Activated T-cell treated with anti-CD3 and anti-CD28 coated beads, Interleukin-2, amount 50 U/mL, for 72 hours (primary cell): ENCODE measurements around the gene PNLIPRP2. TPM values are rescaled to one million over a fixed set of nuclear protein-coding genes. Genes with fewer than 3 reads are reported as not detected.

Experiments
- ATAC-seq, 2 donors: fragments of 150-1000 bp; cut with Tn5 transposase; replicated peaks in 1 of 2; 2 replicates each; pipeline ENCODE4 v1.10.0; 2021; ENCODE audit warnings: moderate library complexity in 2 of 2, mild to moderate bottlenecking in 1 of 2
- DNase-seq, 2 donors: peaks; one replicate each; pipeline ENCODE4 v3.0.0; 2021 to 2022; ENCODE audit warnings: mixed read lengths in 1 of 2
- H3K27ac Mint-ChIP-seq: one replicate; pipeline ENCODE4 v1.8.0; 2022; ENCODE audit warnings: mild to moderate bottlenecking, moderate library complexity, mixed read lengths
- H3K27me3 Mint-ChIP-seq: one replicate; pipeline ENCODE4 v1.8.0; 2022; ENCODE audit warnings: low read depth, mixed read lengths
- H3K36me3 Mint-ChIP-seq, 2 donors: one replicate each; pipeline ENCODE4 v1.8.0; 2022; ENCODE audit warnings: mixed read lengths in 2 of 2, mild to moderate bottlenecking in 1 of 2; ENCODE audit not compliant: insufficient read depth in 2 of 2
- H3K4me1 Mint-ChIP-seq: one replicate; pipeline ENCODE4 v1.8.0; 2022; ENCODE audit warnings: low read depth, mixed read lengths
- H3K4me3 Mint-ChIP-seq, 2 donors: one replicate each; pipeline ENCODE4 v1.8.0; 2022; ENCODE audit warnings: mild to moderate bottlenecking in 2 of 2, mixed read lengths in 2 of 2, moderate library complexity in 2 of 2
- H3K9me3 Mint-ChIP-seq, 2 donors: one replicate each; pipeline ENCODE4 v1.8.0; 2022; ENCODE audit warnings: mixed read lengths in 2 of 2
- total RNA-seq, 2 donors: library from RNA; stranded (reverse); gene quantifications; one replicate each; pipeline ENCODE4 v1.2.3, GENCODE V29; 2022

Gene PNLIPRP2
- total RNA-seq, 2 donors from 2014 or later, result not detected

- DNase-seq, result no peak
- Mint-ChIP-seq H3K4me3 (no peak overlapping the region), H3K9me3 (no peaks in the 10 kb centered on the region), H3K36me3 (no peaks in the 10 kb centered on the region), H3K4me1 (no peaks in the 10 kb centered on the region), H3K27me3 (peaks cover 22% of the 10 kb centered on the region), H3K27ac (no peak overlapping the region)
- ATAC-seq, result no peak
These were observed 64.0 kb downstream of the PNLIPRP2 start for GRCh38 chr10:116684781-116685180.

- ATAC-seq (no peak), DNase-seq (no peak)
- peaks cover 27% of the 10 kb centered on the region for H3K27me3 Mint-ChIP-seq
- H3K9me3 Mint-ChIP-seq, result no peaks in the 10 kb centered on the region
- no peaks in the 10 kb centered on the region for H3K36me3 Mint-ChIP-seq
- H3K4me3 Mint-ChIP-seq, result no peak overlapping the region
- no peaks in the 10 kb centered on the region for H3K4me1 Mint-ChIP-seq
- H3K27ac Mint-ChIP-seq, result no peak overlapping the region
These were observed 65.1 kb downstream of the PNLIPRP2 start for GRCh38 chr10:116685807-116686206.

- H3K36me3 Mint-ChIP-seq, result no peaks in the 10 kb centered on the region
- H3K27ac Mint-ChIP-seq, result no peak overlapping the region
- H3K4me1 Mint-ChIP-seq, result no peaks in the 10 kb centered on the region
- H3K4me3 Mint-ChIP-seq, result no peak overlapping the region
- DNase-seq (no peak), ATAC-seq (no peak)
- no peaks in the 10 kb centered on the region for H3K9me3 Mint-ChIP-seq
- H3K27me3 Mint-ChIP-seq, result peaks cover 32% of the 10 kb centered on the region
These were observed 65.9 kb downstream of the PNLIPRP2 start for GRCh38 chr10:116686632-116687031.

GRCh38 chr10:116687633-116688032 lies 66.9 kb downstream of the PNLIPRP2 start:
- DNase-seq (no peak), ATAC-seq (no peak)
- Mint-ChIP-seq H3K4me1 (no peaks in the 10 kb centered on the region), H3K27me3 (peaks cover 42% of the 10 kb centered on the region), H3K4me3 (no peak overlapping the region), H3K36me3 (no peaks in the 10 kb centered on the region), H3K27ac (no peak overlapping the region), H3K9me3 (no peaks in the 10 kb centered on the region)

GRCh38 chr10:116688241-116688711 lies 67.5 kb downstream of the PNLIPRP2 start:
- no peaks in the 10 kb centered on the region for H3K36me3 Mint-ChIP-seq
- DNase-seq, result no peak
- no peak overlapping the region for H3K27ac Mint-ChIP-seq
- H3K9me3 Mint-ChIP-seq, result no peaks in the 10 kb centered on the region
- no peaks in the 10 kb centered on the region for H3K4me1 Mint-ChIP-seq
- H3K4me3 Mint-ChIP-seq, result no peak overlapping the region
- peaks cover 49% of the 10 kb centered on the region for H3K27me3 Mint-ChIP-seq
- ATAC-seq, result no peak

- H3K9me3 Mint-ChIP-seq, result no peaks in the 10 kb centered on the region
- H3K4me1 Mint-ChIP-seq, result no peaks in the 10 kb centered on the region
- no peak for ATAC-seq
- H3K27ac Mint-ChIP-seq, result no peak overlapping the region
- no peak overlapping the region for H3K4me3 Mint-ChIP-seq
- H3K36me3 Mint-ChIP-seq, result no peaks in the 10 kb centered on the region
- DNase-seq, result no peak
- peaks cover 53% of the 10 kb centered on the region for H3K27me3 Mint-ChIP-seq
These were observed 68.2 kb downstream of the PNLIPRP2 start for GRCh38 chr10:116688741-116689495.

- peaks cover 57% of the 10 kb centered on the region for H3K27me3 Mint-ChIP-seq
- H3K4me1 Mint-ChIP-seq, result no peaks in the 10 kb centered on the region
- ATAC-seq, result no peak
- H3K27ac Mint-ChIP-seq, result no peak overlapping the region
- DNase-seq, result no peak
- no peaks in the 10 kb centered on the region for H3K9me3 Mint-ChIP-seq
- no peaks in the 10 kb centered on the region for H3K36me3 Mint-ChIP-seq
- no peak overlapping the region for H3K4me3 Mint-ChIP-seq
These were observed 69.0 kb downstream of the PNLIPRP2 start for GRCh38 chr10:116689744-116690143.

GRCh38 chr10:116690356-116691322 lies 69.9 kb downstream of the PNLIPRP2 start:
- Mint-ChIP-seq H3K36me3 (no peaks in the 10 kb centered on the region), H3K9me3 (no peaks in the 10 kb centered on the region), H3K27ac (no peak overlapping the region), H3K27me3 (peaks cover 63% of the 10 kb centered on the region), H3K4me3 (no peak overlapping the region), H3K4me1 (no peaks in the 10 kb centered on the region)
- ATAC-seq (no peak), DNase-seq (no peak)

GRCh38 chr10:116691635-116692034 lies 70.9 kb downstream of the PNLIPRP2 start:
- Mint-ChIP-seq H3K9me3 (no peaks in the 10 kb centered on the region), H3K36me3 (no peaks in the 10 kb centered on the region), H3K27me3 (peaks cover 69% of the 10 kb centered on the region), H3K27ac (no peak overlapping the region), H3K4me1 (no peaks in the 10 kb centered on the region), H3K4me3 (no peak overlapping the region)
- ATAC-seq (no peak), DNase-seq (no peak)

GRCh38 chr10:116692225-116692624 lies 71.5 kb downstream of the PNLIPRP2 start:
- ATAC-seq (no peak), DNase-seq (no peak)
- Mint-ChIP-seq H3K27me3 (peaks cover 73% of the 10 kb centered on the region), H3K36me3 (no peaks in the 10 kb centered on the region), H3K4me3 (no peak overlapping the region), H3K27ac (no peak overlapping the region), H3K9me3 (no peaks in the 10 kb centered on the region), H3K4me1 (no peaks in the 10 kb centered on the region)

GRCh38 chr10:116694243-116694926 lies 73.6 kb downstream of the PNLIPRP2 start:
- Mint-ChIP-seq H3K36me3 (no peaks in the 10 kb centered on the region), H3K27me3 (peaks cover 64% of the 10 kb centered on the region), H3K27ac (no peak overlapping the region), H3K4me1 (no peaks in the 10 kb centered on the region), H3K4me3 (no peak overlapping the region), H3K9me3 (no peaks in the 10 kb centered on the region)
- ATAC-seq (no peak), DNase-seq (no peak)
